ENCODE results near the gene ZNF880. TPM values are rescaled to one million over a fixed set of nuclear protein-coding genes. Genes with fewer than 3 reads are reported as not detected.
"Not testable (repeated sequence)": the region's sequence is repeated elsewhere in the genome, so short reads cannot be mapped to it uniquely, and the experiment has no call there.

Gene ZNF880
- total RNA-seq (10 to 100 TPM; 23.3 to 29.7 TPM), polyA plus RNA-seq (10 to 100 TPM; 14.3 to 18.4 TPM)
- long read RNA-seq, donor 1, transcript ZNF880-202 (4 exons, 2,230 nt): major isoform, 17 of 24 reads
- long read RNA-seq, donor 1, partial matches to known transcripts: 2 of 24 reads
- long read RNA-seq, donor 1, other reads (novel, unspliced or antisense): 1 of 24 reads
- long read RNA-seq, donor 2, partial matches to known transcripts: 0 of 3 reads
- long read RNA-seq, donor 2, other reads (novel, unspliced or antisense): 1 of 3 reads

- no peaks in the 10 kb centered on the region for H3K4me1 ChIP-seq (ENCODE audit: control insufficient read depth in 1 of 2, insufficient read depth in 2 of 2, low read length in 2 of 2)
- DNase-seq (peak; percentile 96 to 98), ATAC-seq (ENCODE audit: low FRiP score) (peak; percentile 100)
- peak within 1 kb of the TSS; percentile 64 to 85 for H3K27ac ChIP-seq (ENCODE audit: low read depth in 1 of 2, low read length in 2 of 2)
- no peaks in the 10 kb centered on the region for H3K27me3 ChIP-seq (ENCODE audit: control insufficient read depth in 1 of 2, insufficient read depth in 2 of 2, low read length in 1 of 2)
- H3K9me3 ChIP-seq (ENCODE audit: control insufficient read depth, low read length): peaks cover 7% of the 10 kb centered on the region
- H3K36me3 ChIP-seq (ENCODE audit: control insufficient read depth in 1 of 2, insufficient read depth in 2 of 2, low read length in 1 of 2): peaks cover 5 to 7% of the 10 kb centered on the region in 2 donors
- intact Hi-C loops (cut with DNase I): no loop called here
- WGBS, 2 donors: 1% methylated on average over 52 of the region's 52 CpGs
- H3K4me3 ChIP-seq (ENCODE audit: low read length in 2 of 2): peak within 1 kb of the TSS; percentile 56 to 70
Measured at GRCh38 chr19:52369559-52370340, at the start of gene ZNF880. TSS of gene ZNF880 (plus strand) at chr19:52369923. CDS start at chr19:52369966, 43 bp downstream.

- H3K9me3 ChIP-seq (ENCODE audit: control insufficient read depth, low read length): peaks cover 21% of the 10 kb centered on the region
- no peak for DNase-seq
Measured at GRCh38 chr19:52322429-52322828, 47.3 kb upstream of the ZNF880 start.

GRCh38 chr19:52331757-52332156 is 38.0 kb upstream of the ZNF880 start:
- 83 to 94% methylated on average over 10 of the region's 10 CpGs for WGBS, 2 donors
- no peaks in the 10 kb centered on the region for H3K4me1 ChIP-seq (ENCODE audit: control insufficient read depth in 1 of 2, insufficient read depth in 2 of 2, low read length in 2 of 2)
- no peak overlapping the region for H3K4me3 ChIP-seq (ENCODE audit: low read length in 2 of 2)
- intact Hi-C loops (cut with DNase I): loop anchor here in 1 of 2 donors (10.0 kb wide), 1 partner anchor 413 kb away; no protein-coding TSS in a partner anchor
- no peaks in the 10 kb centered on the region for H3K36me3 ChIP-seq (ENCODE audit: control insufficient read depth in 1 of 2, insufficient read depth in 2 of 2, low read length in 1 of 2)
- peaks cover 16% of the 10 kb centered on the region for H3K9me3 ChIP-seq (ENCODE audit: control insufficient read depth, low read length)
- no peak for ATAC-seq (ENCODE audit: low FRiP score)
- no peaks in the 10 kb centered on the region for H3K27me3 ChIP-seq (ENCODE audit: control insufficient read depth in 1 of 2, insufficient read depth in 2 of 2, low read length in 1 of 2)
- DNase-seq: no peak
- no peak overlapping the region for H3K27ac ChIP-seq (ENCODE audit: low read depth in 1 of 2, low read length in 2 of 2)

More at GRCh38 chr19:52322429-52322828, 47.3 kb upstream of the ZNF880 start:
- WGBS, 2 donors: 98 to 99% methylated on average over 6 of the region's 6 CpGs
- no peak for ATAC-seq (ENCODE audit: low FRiP score)
- H3K4me1 ChIP-seq (ENCODE audit: control insufficient read depth in 1 of 2, insufficient read depth in 2 of 2, low read length in 2 of 2): no peaks in the 10 kb centered on the region
- no peak overlapping the region for H3K27ac ChIP-seq (ENCODE audit: low read depth in 1 of 2, low read length in 2 of 2)
- intact Hi-C loops (cut with DNase I): no loop called here
- peak overlapping the region in 1 of 2 donors; percentile 59 for H3K4me3 ChIP-seq (ENCODE audit: low read length in 2 of 2)
- peaks cover 21 to 28% of the 10 kb centered on the region in 2 donors for H3K36me3 ChIP-seq (ENCODE audit: control insufficient read depth in 1 of 2, insufficient read depth in 2 of 2, low read length in 1 of 2)
- H3K27me3 ChIP-seq (ENCODE audit: control insufficient read depth in 1 of 2, insufficient read depth in 2 of 2, low read length in 1 of 2): no peaks in the 10 kb centered on the region

GRCh38 chr19:52335768-52336116 is 34.0 kb upstream of the ZNF880 start:
- 41 to 49% methylated on average over 9 of the region's 9 CpGs for WGBS, 2 donors
- intact Hi-C loops (cut with DNase I): loop anchor here in 1 of 2 donors (5.0 to 10.0 kb wide), 2 partner anchors 38 to 409 kb away; partner anchors contain the start of gene ZNF480
- Histone ChIP-seq H3K9me3 (ENCODE audit: control insufficient read depth, low read length) (peaks cover 11% of the 10 kb centered on the region), H3K27me3 (ENCODE audit: control insufficient read depth in 1 of 2, insufficient read depth in 2 of 2, low read length in 1 of 2) (no peaks in the 10 kb centered on the region), H3K27ac (ENCODE audit: low read depth in 1 of 2, low read length in 2 of 2) (peak overlapping the region in 1 of 2 donors; percentile 18), H3K4me3 (ENCODE audit: low read length in 2 of 2) (peak overlapping the region; percentile 66 to 80), H3K4me1 (ENCODE audit: control insufficient read depth in 1 of 2, insufficient read depth in 2 of 2, low read length in 2 of 2) (no peaks in the 10 kb centered on the region), H3K36me3 (ENCODE audit: control insufficient read depth in 1 of 2, insufficient read depth in 2 of 2, low read length in 1 of 2) (no peaks in the 10 kb centered on the region)
- DNase-seq (no peak), ATAC-seq (ENCODE audit: low FRiP score) (peak; percentile 33)

- no peaks in the 10 kb centered on the region for H3K4me1 ChIP-seq (ENCODE audit: control insufficient read depth in 1 of 2, insufficient read depth in 2 of 2, low read length in 2 of 2)
- no peaks in the 10 kb centered on the region for H3K27me3 ChIP-seq (ENCODE audit: control insufficient read depth in 1 of 2, insufficient read depth in 2 of 2, low read length in 1 of 2)
- peak; percentile 96 for ATAC-seq (ENCODE audit: low FRiP score)
- DNase-seq: peak; percentile 93 to 97
- H3K9me3 ChIP-seq (ENCODE audit: control insufficient read depth, low read length): peaks cover 10% of the 10 kb centered on the region
- peak within 1 kb of the TSS; percentile 9 to 28 for H3K27ac ChIP-seq (ENCODE audit: low read depth in 1 of 2, low read length in 2 of 2)
- no peaks in the 10 kb centered on the region for H3K36me3 ChIP-seq (ENCODE audit: control insufficient read depth in 1 of 2, insufficient read depth in 2 of 2, low read length in 1 of 2)
- intact Hi-C loops (cut with DNase I): loop anchor here in 1 of 2 donors (5.0 to 10.0 kb wide), 2 partner anchors 39 to 409 kb away; partner anchors contain the start of gene ZNF480
- WGBS, 2 donors: 0 to 1% methylated on average over 55 of the region's 55 CpGs
- peak within 1 kb of the TSS; percentile 66 to 80 for H3K4me3 ChIP-seq (ENCODE audit: low read length in 2 of 2)
Measured at GRCh38 chr19:52336117-52336790, 33.5 kb upstream of the ZNF880 start, which contains the start of gene ZNF610. TSS of gene ZNF610 (plus strand) at chr19:52336243. CDS start at chr19:52349173, 12,930 bp downstream.

GRCh38 chr19:52336791-52337381 is 32.8 kb upstream of the ZNF880 start:
- DNase-seq: no peak
- Histone ChIP-seq H3K27me3 (ENCODE audit: control insufficient read depth in 1 of 2, insufficient read depth in 2 of 2, low read length in 1 of 2) (no peaks in the 10 kb centered on the region), H3K36me3 (ENCODE audit: control insufficient read depth in 1 of 2, insufficient read depth in 2 of 2, low read length in 1 of 2) (no peaks in the 10 kb centered on the region), H3K9me3 (ENCODE audit: control insufficient read depth, low read length) (peaks cover 3% of the 10 kb centered on the region), H3K4me3 (ENCODE audit: low read length in 2 of 2) (peak overlapping the region; percentile 66 to 80), H3K4me1 (ENCODE audit: control insufficient read depth in 1 of 2, insufficient read depth in 2 of 2, low read length in 2 of 2) (no peaks in the 10 kb centered on the region), H3K27ac (ENCODE audit: low read depth in 1 of 2, low read length in 2 of 2) (peak overlapping the region in 1 of 2 donors; percentile 28)
- 3% methylated on average over 9 of the region's 9 CpGs for WGBS, 2 donors
- intact Hi-C loops (cut with DNase I): loop anchor here in 1 of 2 donors (5.0 to 10.0 kb wide), 2 partner anchors 40 to 408 kb away; partner anchors contain the start of gene ZNF480
- ATAC-seq (ENCODE audit: low FRiP score): no peak

- ATAC-seq (ENCODE audit: low FRiP score); DNase-seq; H3K36me3 ChIP-seq (ENCODE audit: control insufficient read depth in 1 of 2, insufficient read depth in 2 of 2, low read length in 1 of 2); H3K9me3 ChIP-seq (ENCODE audit: control insufficient read depth, low read length); H3K4me3 ChIP-seq (ENCODE audit: low read length in 2 of 2); H3K27me3 ChIP-seq (ENCODE audit: control insufficient read depth in 1 of 2, insufficient read depth in 2 of 2, low read length in 1 of 2); H3K27ac ChIP-seq (ENCODE audit: low read depth in 1 of 2, low read length in 2 of 2); H3K4me1 ChIP-seq (ENCODE audit: control insufficient read depth in 1 of 2, insufficient read depth in 2 of 2, low read length in 2 of 2): not testable (repeated sequence)
- intact Hi-C loops (cut with DNase I): loop anchor here in 1 of 2 donors (5.0 to 10.0 kb wide), 2 partner anchors 42 to 406 kb away; partner anchors contain the start of gene ZNF480
- 91% methylated on average over 3 of the region's 3 CpGs for WGBS, 2 donors
Measured at GRCh38 chr19:52339022-52339421, 30.7 kb upstream of the ZNF880 start.

- peak; percentile 50 for ATAC-seq (ENCODE audit: low FRiP score)
- peaks cover 0 to under 1% of the 10 kb centered on the region in 2 donors for H3K36me3 ChIP-seq (ENCODE audit: control insufficient read depth in 1 of 2, insufficient read depth in 2 of 2, low read length in 1 of 2)
Measured at GRCh38 chr19:52343548-52343947, 26.2 kb upstream of the ZNF880 start.

More at GRCh38 chr19:52343548-52343947, 26.2 kb upstream of the ZNF880 start:
- DNase-seq: no peak
- Histone ChIP-seq H3K9me3 (ENCODE audit: control insufficient read depth, low read length) (peaks cover 2% of the 10 kb centered on the region), H3K27ac (ENCODE audit: low read depth in 1 of 2, low read length in 2 of 2) (no peak overlapping the region), H3K4me3 (ENCODE audit: low read length in 2 of 2) (no peak overlapping the region), H3K4me1 (ENCODE audit: control insufficient read depth in 1 of 2, insufficient read depth in 2 of 2, low read length in 2 of 2) (no peaks in the 10 kb centered on the region), H3K27me3 (ENCODE audit: control insufficient read depth in 1 of 2, insufficient read depth in 2 of 2, low read length in 1 of 2) (no peaks in the 10 kb centered on the region)
- WGBS, 2 donors: 13 to 14% methylated on average over 8 of the region's 8 CpGs
- intact Hi-C loops (cut with DNase I): no loop called here
